Subcutaneous abdominal adipose tissue (tissue), 5 donors: ENCODE data around the gene ZCCHC24.
"Not testable (repeated sequence)": the region's sequence is repeated elsewhere in the genome, so short reads cannot be mapped to it uniquely, and the experiment has no call there.

ENCODE experiments used
- H3K27ac ChIP-seq: one replicate; pipeline ENCODE4 v1.7.0; 2013; ENCODE audit warnings: low read depth, mild to moderate bottlenecking, inconsistent platforms, low read length, moderate library complexity
- H3K27me3 ChIP-seq, 5 donors: one replicate each; pipeline ENCODE4 v1.7.0; 2013; ENCODE audit warnings: low read length in 5 of 5, inconsistent platforms in 1 of 5; ENCODE audit not compliant: control insufficient read depth in 5 of 5, insufficient read depth in 4 of 5
- H3K36me3 ChIP-seq, 5 donors: one replicate each; pipeline ENCODE4 v1.7.0; 2013; ENCODE audit warnings: low read length in 5 of 5; ENCODE audit not compliant: control insufficient read depth in 5 of 5, insufficient read depth in 5 of 5
- H3K4me1 ChIP-seq, 5 donors: one replicate each; pipeline ENCODE4 v1.7.0; 2013; ENCODE audit warnings: low read length in 5 of 5, mild to moderate bottlenecking in 3 of 5, moderate library complexity in 1 of 5; ENCODE audit not compliant: control insufficient read depth in 5 of 5, insufficient read depth in 5 of 5
- H3K4me3 ChIP-seq, 5 donors: one replicate each; pipeline ENCODE4 v1.7.0; 2013; ENCODE audit warnings: low read length in 5 of 5, low read depth in 1 of 5
- H3K9ac ChIP-seq, 5 donors: one replicate each; pipeline ENCODE4 v1.7.0; 2013; ENCODE audit warnings: low read length in 5 of 5, mild to moderate bottlenecking in 4 of 5, moderate library complexity in 3 of 5
- H3K9me3 ChIP-seq, 5 donors: one replicate each; pipeline ENCODE4 v1.7.0; 2013; ENCODE audit warnings: low read length in 5 of 5; ENCODE audit not compliant: control insufficient read depth in 5 of 5
- donor health status: healthy.
- donor health status: healthy.
- donor health status: healthy.
- donor health status: healthy.
- donor health status: healthy.

Gene ZCCHC24

GRCh38 chr10:79335470-79336235 lies 109.8 kb downstream of the ZCCHC24 start:
- Histone ChIP-seq H3K27ac (no peak overlapping the region), H3K36me3 (no peaks in the 10 kb centered on the region), H3K9ac (no peak overlapping the region), H3K4me3 (no peak overlapping the region), H3K9me3 (peaks cover 0 to 5% (median 0%) of the 10 kb centered on the region in 5 donors), H3K27me3 (peaks cover 0 to 3% (median 0%) of the 10 kb centered on the region in 5 donors), H3K4me1 (peaks cover 3 to 7% (median 5%) of the 10 kb centered on the region in 5 donors)

- Histone ChIP-seq H3K9ac (no peak overlapping the region), H3K4me1 (peaks cover 3 to 7% (median 4%) of the 10 kb centered on the region in 5 donors), H3K36me3 (no peaks in the 10 kb centered on the region), H3K27ac (no peak overlapping the region), H3K27me3 (peaks cover 0 to 3% (median 0%) of the 10 kb centered on the region in 5 donors), H3K9me3 (peaks cover 0 to 5% (median 0%) of the 10 kb centered on the region in 5 donors), H3K4me3 (no peak overlapping the region)
Observed at GRCh38 chr10:79335094-79335469, 110.3 kb downstream of the ZCCHC24 start.

- no peaks in the 10 kb centered on the region for H3K36me3 ChIP-seq
- no peak overlapping the region for H3K9ac ChIP-seq
- peaks cover 0 to 5% (median 0%) of the 10 kb centered on the region in 5 donors for H3K9me3 ChIP-seq
- H3K27ac ChIP-seq: no peak overlapping the region
- no peak overlapping the region for H3K4me3 ChIP-seq
- H3K27me3 ChIP-seq: peaks cover 0 to 3% (median 0%) of the 10 kb centered on the region in 5 donors
- H3K4me1 ChIP-seq: peaks cover 3 to 7% (median 4%) of the 10 kb centered on the region in 5 donors
Observed at GRCh38 chr10:79334573-79334972, 110.9 kb downstream of the ZCCHC24 start.

GRCh38 chr10:79333513-79333912 lies 111.9 kb downstream of the ZCCHC24 start:
- H3K9ac ChIP-seq: no peak overlapping the region
- peaks cover 3 to 7% (median 4%) of the 10 kb centered on the region in 5 donors for H3K4me1 ChIP-seq
- H3K36me3 ChIP-seq: no peaks in the 10 kb centered on the region
- peaks cover 0 to 3% (median 0%) of the 10 kb centered on the region in 5 donors for H3K27me3 ChIP-seq
- H3K9me3 ChIP-seq: peaks cover 0 to 5% (median 0%) of the 10 kb centered on the region in 5 donors
- no peak overlapping the region for H3K4me3 ChIP-seq
- H3K27ac ChIP-seq: no peak overlapping the region

GRCh38 chr10:79332610-79333315 lies 112.7 kb downstream of the ZCCHC24 start:
- H3K27ac ChIP-seq, H3K9me3 ChIP-seq, H3K27me3 ChIP-seq, H3K4me1 ChIP-seq, H3K9ac ChIP-seq, H3K36me3 ChIP-seq, H3K4me3 ChIP-seq: not testable (repeated sequence)
